K562 (cell line): ENCODE measurements around the gene STX12. TPM values are rescaled to one million over a fixed set of nuclear protein-coding genes. Genes with fewer than 3 reads are reported as not detected.

ENCODE experiments used
- ATF3 ChIP-seq, 2 experiments: fragments of 450-650 bp in 1 of 2; sonication (generic) in 1 of 2; formaldehyde crosslinking in 1 of 2; IDR thresholded peaks in 1 of 2; conservative IDR thresholded peaks in 1 of 2; 2 replicates each; pipeline versions ENCODE4 v1.6.1 to v1.8.1; 2016 to 2023; ENCODE audit warnings: mild to moderate bottlenecking in 2 of 2, moderate library complexity in 2 of 2, inconsistent platforms in 1 of 2, missing genetic modification reagents in 1 of 2
- CHD1 ChIP-seq: fragments of 200-600 bp; sonication (generic); IDR thresholded peaks from one replicate; pipeline ENCODE4 v1.6.1; 2012; ENCODE audit warnings: mild to moderate bottlenecking, moderate library complexity, low read length, inconsistent platforms
- MBD2 ChIP-seq: sonication (generic); IDR thresholded peaks from 2 replicates; pipeline ENCODE4 v1.6.1; 2016; ENCODE audit warnings: low read depth, borderline replicate concordance
- MTA3 ChIP-seq: fragments of 450-650 bp; formaldehyde crosslinking; IDR thresholded peaks from 2 replicates; pipeline ENCODE4 v1.6.1; 2017; ENCODE audit warnings: mild to moderate bottlenecking, borderline replicate concordance
- NFIC ChIP-seq: fragments of 450-650 bp; IDR thresholded peaks from 2 replicates; pipeline ENCODE4 v1.6.1; 2017; ENCODE audit warnings: mild to moderate bottlenecking, inconsistent platforms
- NFIX ChIP-seq: fragments of 250-450 bp; sonication (Bioruptor Pico); IDR thresholded peaks from 2 replicates; pipeline ENCODE4 v1.4.0; 2020; ENCODE audit warnings: low read depth, mild to moderate bottlenecking, moderate library complexity
- POLR2A ChIP-seq: fragments of 450-650 bp; conservative IDR thresholded peaks from 2 replicates; pipeline ENCODE4 v1.6.1; 2016
- RB1 ChIP-seq: fragments of 450-650 bp; IDR thresholded peaks from 2 replicates; pipeline ENCODE4 v1.6.1; 2017; ENCODE audit warnings: low read depth, mild to moderate bottlenecking
- SETDB1 ChIP-seq: IDR thresholded peaks from one replicate; pipeline ENCODE4 v1.6.1; 2012; ENCODE audit warnings: low read length, control low read depth, inconsistent platforms
- ZBED1 ChIP-seq: IDR thresholded peaks from 2 replicates; pipeline ENCODE4 v1.6.1; 2014
- ZBTB11 ChIP-seq, 3 experiments: fragments of 200-800 bp in 1 of 3; fragments of 250-450 bp in 1 of 3; fragments of 450-650 bp in 1 of 3; sonication (Bioruptor Pico) in 1 of 3; sonication (Bioruptor generic) in 1 of 3; formaldehyde crosslinking in 1 of 3; IDR thresholded peaks; 2 replicates each; pipeline versions ENCODE4 v1.6.1 to v1.8.0; 2016 to 2022; ENCODE audit warnings: mild to moderate bottlenecking in 2 of 3, missing genetic modification characterization in 2 of 3, missing compliant biosample characterization in 1 of 3, moderate library complexity in 1 of 3
- ZBTB7A ChIP-seq: IDR thresholded peaks from 2 replicates; pipeline ENCODE4 v1.6.1; 2011; ENCODE audit warnings: low read depth, mild to moderate bottlenecking, low read length, moderate library complexity, borderline replicate concordance; ENCODE audit not compliant: control insufficient read depth
- ZFP36 ChIP-seq: fragments of 150-350 bp; IDR thresholded peaks from 2 replicates; pipeline ENCODE4 v1.6.1; 2018; ENCODE audit warnings: low read length, low read depth; ENCODE audit not compliant: partially characterized antibody
- ZNF140 ChIP-seq: fragments of 250-450 bp; sonication (Bioruptor Pico); IDR thresholded peaks from 2 replicates; pipeline ENCODE4 v1.8.0; 2021; ENCODE audit warnings: moderate library complexity, mild to moderate bottlenecking, inconsistent platforms
- ZNF253 ChIP-seq: fragments of 250-450 bp; sonication (Bioruptor Pico); conservative IDR thresholded peaks from 2 replicates; pipeline ENCODE4 v1.6.1; 2021; ENCODE audit warnings: mild to moderate bottlenecking
- ZNF316 ChIP-seq: fragments of 450-650 bp; IDR thresholded peaks from 2 replicates; pipeline ENCODE4 v1.6.1; 2016
- polyA plus RNA-seq, 8 experiments: library from polyadenylated mRNA; depleted of rRNA in 4 of 8; stranded (reverse) in 5 of 8; unstranded in 3 of 8; fragments of >200 nt; fragmentation: Nextera tagmentation in 2 of 8; fragmentation: Illumina TruSeq in 1 of 8; extraction: Ambion mirVana in 2 of 8; extraction: Trizol in 1 of 8; gene quantifications; 2 replicates each; pipeline versions ENCODE4 v1.2.1 to v1.2.3, GENCODE V29; 2011 to 2014; ENCODE audit warnings: inconsistent platforms in 1 of 8, missing spikeins in 1 of 8
- total RNA-seq, 7 experiments: library from RNA; depleted of rRNA in 6 of 7; stranded (reverse); fragments of >200 nt in 6 of 7; fragmentation: Illumina TruSeq in 2 of 7; extraction: Trizol in 2 of 7; gene quantifications; 2 replicates each; pipeline versions ENCODE4 v1.2.1 to v1.2.3, GENCODE V29; 2011 to 2021; ENCODE audit warnings: low replicate concordance in 1 of 7
- TF ChIP-seq, protein P1 (sequence below): sonication (generic); formaldehyde crosslinking; IDR thresholded peaks from 2 replicates; pipeline ENCODE4 v1.8.0; 2022; ENCODE audit warnings: mild to moderate bottlenecking, missing genetic modification reagents
- TF ChIP-seq, protein P2 (sequence below): sonication (generic); formaldehyde crosslinking; IDR thresholded peaks from 2 replicates; pipeline ENCODE4 v1.8.0; 2022; ENCODE audit warnings: mild to moderate bottlenecking, missing genetic modification reagents

The STX12 gene
- total and polyA plus RNA-seq, 9 of the 15 experiments (the other 6 are each of a cell fraction or from before 2014, with no cell fraction given), result 16.9 to 31.3 (median 25.7) TPM

- no peak for TF ChIP-seq ATF3 (IDR thresholded peaks at IDR 0.05)
- TF ChIP-seq ATF3 (CRISPR knock-in tag; conservative IDR thresholded peaks at IDR 0.05), result no peak
- TF ChIP-seq, protein P1, sequence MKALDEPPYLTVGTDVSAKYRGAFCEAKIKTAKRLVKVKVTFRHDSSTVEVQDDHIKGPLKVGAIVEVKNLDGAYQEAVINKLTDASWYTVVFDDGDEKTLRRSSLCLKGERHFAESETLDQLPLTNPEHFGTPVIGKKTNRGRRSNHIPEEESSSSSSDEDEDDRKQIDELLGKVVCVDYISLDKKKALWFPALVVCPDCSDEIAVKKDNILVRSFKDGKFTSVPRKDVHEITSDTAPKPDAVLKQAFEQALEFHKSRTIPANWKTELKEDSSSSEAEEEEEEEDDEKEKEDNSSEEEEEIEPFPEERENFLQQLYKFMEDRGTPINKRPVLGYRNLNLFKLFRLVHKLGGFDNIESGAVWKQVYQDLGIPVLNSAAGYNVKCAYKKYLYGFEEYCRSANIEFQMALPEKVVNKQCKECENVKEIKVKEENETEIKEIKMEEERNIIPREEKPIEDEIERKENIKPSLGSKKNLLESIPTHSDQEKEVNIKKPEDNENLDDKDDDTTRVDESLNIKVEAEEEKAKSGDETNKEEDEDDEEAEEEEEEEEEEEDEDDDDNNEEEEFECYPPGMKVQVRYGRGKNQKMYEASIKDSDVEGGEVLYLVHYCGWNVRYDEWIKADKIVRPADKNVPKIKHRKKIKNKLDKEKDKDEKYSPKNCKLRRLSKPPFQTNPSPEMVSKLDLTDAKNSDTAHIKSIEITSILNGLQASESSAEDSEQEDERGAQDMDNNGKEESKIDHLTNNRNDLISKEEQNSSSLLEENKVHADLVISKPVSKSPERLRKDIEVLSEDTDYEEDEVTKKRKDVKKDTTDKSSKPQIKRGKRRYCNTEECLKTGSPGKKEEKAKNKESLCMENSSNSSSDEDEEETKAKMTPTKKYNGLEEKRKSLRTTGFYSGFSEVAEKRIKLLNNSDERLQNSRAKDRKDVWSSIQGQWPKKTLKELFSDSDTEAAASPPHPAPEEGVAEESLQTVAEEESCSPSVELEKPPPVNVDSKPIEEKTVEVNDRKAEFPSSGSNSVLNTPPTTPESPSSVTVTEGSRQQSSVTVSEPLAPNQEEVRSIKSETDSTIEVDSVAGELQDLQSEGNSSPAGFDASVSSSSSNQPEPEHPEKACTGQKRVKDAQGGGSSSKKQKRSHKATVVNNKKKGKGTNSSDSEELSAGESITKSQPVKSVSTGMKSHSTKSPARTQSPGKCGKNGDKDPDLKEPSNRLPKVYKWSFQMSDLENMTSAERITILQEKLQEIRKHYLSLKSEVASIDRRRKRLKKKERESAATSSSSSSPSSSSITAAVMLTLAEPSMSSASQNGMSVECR (CRISPR knock-in tag), result 0 out of 2 replicates have a peak, but pooled peaks have one; percentile 61
- TF ChIP-seq ZBTB11 (CRISPR knock-in tag; IDR thresholded peaks at IDR 0.05), result peak in 1 of 3 experiments; percentile 68; a peak in 2 of 6 replicates
- TF ChIP-seq CHD1, result peak; percentile 66
- no peak for TF ChIP-seq ZBTB7A
- TF ChIP-seq RB1, result peak; percentile 89
- no peak for TF ChIP-seq SETDB1
- TF ChIP-seq MTA3, result peak; percentile 87; the same call in 1 of the 2 replicates
- TF ChIP-seq ZNF140 (CRISPR knock-in tag), result no peak
- peak; percentile 38; the same call in 1 of the 2 replicates for TF ChIP-seq NFIC
- no peak for TF ChIP-seq NFIX
- TF ChIP-seq, protein P2, sequence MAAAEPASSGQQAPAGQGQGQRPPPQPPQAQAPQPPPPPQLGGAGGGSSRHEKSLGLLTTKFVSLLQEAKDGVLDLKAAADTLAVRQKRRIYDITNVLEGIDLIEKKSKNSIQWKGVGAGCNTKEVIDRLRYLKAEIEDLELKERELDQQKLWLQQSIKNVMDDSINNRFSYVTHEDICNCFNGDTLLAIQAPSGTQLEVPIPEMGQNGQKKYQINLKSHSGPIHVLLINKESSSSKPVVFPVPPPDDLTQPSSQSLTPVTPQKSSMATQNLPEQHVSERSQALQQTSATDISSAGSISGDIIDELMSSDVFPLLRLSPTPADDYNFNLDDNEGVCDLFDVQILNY (CRISPR knock-in tag), result peak; percentile 96
- peak; percentile 89 for TF ChIP-seq MBD2
- peak; percentile 99 for TF ChIP-seq POLR2A
- peak; percentile 91 for TF ChIP-seq ZBED1
- TF ChIP-seq ZFP36, result no peak
- no peak for TF ChIP-seq ZNF253 (CRISPR knock-in tag)
- peak; percentile 90 for TF ChIP-seq ZNF316
Measured at GRCh38 chr1:27830621-27831440, 57.8 kb downstream of the STX12 start, which contains the start of gene PPP1R8 (continued).
